GM19035 (cell line): Measurements from ENCODE around the gene KLHL6.

Experiments used
- ATAC-seq: cut with Tn5 transposase; IDR thresholded peaks from one replicate; pipeline ENCODE4 v1.9.1; 2021; ENCODE audit not compliant: unreplicated experiment

The KLHL6 gene

GRCh38 chr3:183508821-183509220, 46.7 kb downstream of the KLHL6 start:
- ATAC-seq, result no peak

GRCh38 chr3:183507551-183507950, 48.0 kb downstream of the KLHL6 start:
- no peak for ATAC-seq

- no peak for ATAC-seq
Observed at GRCh38 chr3:183506674-183507320, 48.7 kb downstream of the KLHL6 start.

- no peak for ATAC-seq
Observed at GRCh38 chr3:183504597-183504996, 50.9 kb downstream of the KLHL6 start.

- no peak for ATAC-seq
Observed at GRCh38 chr3:183503746-183504145, 51.8 kb downstream of the KLHL6 start.

GRCh38 chr3:183502237-183503181, 53.0 kb downstream of the KLHL6 start:
- ATAC-seq, result no peak

GRCh38 chr3:183500981-183501704, 54.4 kb downstream of the KLHL6 start:
- no peak for ATAC-seq

GRCh38 chr3:183500319-183500718, 55.2 kb downstream of the KLHL6 start:
- no peak for ATAC-seq

- no peak for ATAC-seq
Observed at GRCh38 chr3:183498634-183499033, 56.9 kb downstream of the KLHL6 start.

GRCh38 chr3:183497313-183497712, 58.2 kb downstream of the KLHL6 start:
- ATAC-seq, result no peak

GRCh38 chr3:183496311-183496710, 59.2 kb downstream of the KLHL6 start:
- ATAC-seq, result no peak

GRCh38 chr3:183494341-183494740, 61.2 kb downstream of the KLHL6 start:
- ATAC-seq, result no peak

- no peak for ATAC-seq
Observed at GRCh38 chr3:183493296-183494045, 62.0 kb downstream of the KLHL6 start.

GRCh38 chr3:183492849-183493179, 62.7 kb downstream of the KLHL6 start:
- ATAC-seq, result no peak

- ATAC-seq, result no peak
Observed at GRCh38 chr3:183491923-183492848, 63.3 kb downstream of the KLHL6 start.

GRCh38 chr3:183491109-183491922, 64.2 kb downstream of the KLHL6 start:
- no peak for ATAC-seq

GRCh38 chr3:183490653-183491052, 64.9 kb downstream of the KLHL6 start:
- no peak for ATAC-seq

- ATAC-seq, result no peak
Observed at GRCh38 chr3:183490211-183490601, 65.3 kb downstream of the KLHL6 start.
